ENCODE results near the gene PLD1. TPM values are rescaled to one million over a fixed set of nuclear protein-coding genes. Genes with fewer than 3 reads are reported as not detected.
A peak's percentile ranks its signal among the peaks of the same experiment; 100 is the strongest.

PLD1 gene
- total and polyA plus RNA-seq, 2 donors, result 5.0 to 6.4 TPM

- H3K27ac ChIP-seq (ENCODE audit: low read depth in 1 of 2, low read length in 1 of 2), result no peak overlapping the region
- no peak for DNase-seq (ENCODE audit: low read depth in 6 of 9, low spot score in 9 of 9)
- 88% methylated on average over 4 of the region's 5 CpGs for WGBS
- H3K4me1 ChIP-seq (ENCODE audit: control insufficient read depth in 2 of 2, insufficient read depth in 2 of 2, low read length in 2 of 2), result no peaks in the 10 kb centered on the region
- H3K27me3 ChIP-seq (ENCODE audit: control insufficient read depth in 2 of 2, insufficient read depth in 1 of 2, low read length in 1 of 2), result no peaks in the 10 kb centered on the region
- no peaks in the 10 kb centered on the region for H3K9me3 ChIP-seq (ENCODE audit: control insufficient read depth in 2 of 2, insufficient read depth in 1 of 2, low read length in 1 of 2)
- H3K4me3 ChIP-seq (ENCODE audit: low read length in 2 of 2), result no peak overlapping the region
- no peaks in the 10 kb centered on the region for H3K36me3 ChIP-seq (ENCODE audit: control insufficient read depth in 2 of 2, insufficient read depth in 2 of 2, low read length in 1 of 2)
Measured at GRCh38 chr3:171791692-171792076, 18.6 kb downstream of the PLD1 start.

- Histone ChIP-seq H3K27ac (ENCODE audit: low read depth in 1 of 2, low read length in 1 of 2) (no peak overlapping the region), H3K36me3 (ENCODE audit: control insufficient read depth in 2 of 2, insufficient read depth in 2 of 2, low read length in 1 of 2) (no peaks in the 10 kb centered on the region), H3K4me1 (ENCODE audit: control insufficient read depth in 2 of 2, insufficient read depth in 2 of 2, low read length in 2 of 2) (no peaks in the 10 kb centered on the region), H3K4me3 (ENCODE audit: low read length in 2 of 2) (no peak overlapping the region), H3K27me3 (ENCODE audit: control insufficient read depth in 2 of 2, insufficient read depth in 1 of 2, low read length in 1 of 2) (no peaks in the 10 kb centered on the region), H3K9me3 (ENCODE audit: control insufficient read depth in 2 of 2, insufficient read depth in 1 of 2, low read length in 1 of 2) (no peaks in the 10 kb centered on the region)
- WGBS, result 94% methylated on average over 5 of the region's 5 CpGs
- DNase-seq (ENCODE audit: low read depth in 6 of 9, low spot score in 9 of 9), result no peak
Measured at GRCh38 chr3:171790898-171791691, 19.2 kb downstream of the PLD1 start.

DNA sequence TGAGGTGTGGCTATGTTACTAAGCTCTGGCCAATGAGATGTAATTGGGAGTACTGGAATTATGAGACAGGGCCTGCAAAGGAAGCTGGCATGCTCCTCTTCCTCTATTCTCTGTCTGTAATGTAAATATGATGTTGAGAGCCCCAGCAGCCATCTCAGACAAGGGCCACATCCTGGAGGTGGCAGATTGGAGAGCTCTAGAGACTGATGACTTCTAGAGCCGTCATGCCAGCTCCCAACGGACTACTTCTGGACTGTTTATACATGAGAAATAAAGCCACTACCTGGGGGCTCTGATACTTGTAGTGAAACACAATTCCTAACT, 19.7 kb downstream of the PLD1 start:
- no peaks in the 10 kb centered on the region for H3K4me1 ChIP-seq (ENCODE audit: control insufficient read depth in 2 of 2, insufficient read depth in 2 of 2, low read length in 2 of 2)
- 99% methylated on average over 2 of the region's 2 CpGs for WGBS
- H3K9me3 ChIP-seq (ENCODE audit: control insufficient read depth in 2 of 2, insufficient read depth in 1 of 2, low read length in 1 of 2), result no peaks in the 10 kb centered on the region
- no peaks in the 10 kb centered on the region for H3K27me3 ChIP-seq (ENCODE audit: control insufficient read depth in 2 of 2, insufficient read depth in 1 of 2, low read length in 1 of 2)
- H3K36me3 ChIP-seq (ENCODE audit: control insufficient read depth in 2 of 2, insufficient read depth in 2 of 2, low read length in 1 of 2), result no peaks in the 10 kb centered on the region
- DNase-seq (ENCODE audit: low read depth in 6 of 9, low spot score in 9 of 9), result no peak
- no peak overlapping the region for H3K4me3 ChIP-seq (ENCODE audit: low read length in 2 of 2)
- peak overlapping the region in 1 of 2 donors; percentile 3 for H3K27ac ChIP-seq (ENCODE audit: low read depth in 1 of 2, low read length in 1 of 2)

- H3K27me3 ChIP-seq (ENCODE audit: control insufficient read depth in 2 of 2, insufficient read depth in 1 of 2, low read length in 1 of 2), result no peaks in the 10 kb centered on the region
- H3K36me3 ChIP-seq (ENCODE audit: control insufficient read depth in 2 of 2, insufficient read depth in 2 of 2, low read length in 1 of 2), result no peaks in the 10 kb centered on the region
- H3K27ac ChIP-seq (ENCODE audit: low read depth in 1 of 2, low read length in 1 of 2), result no peak overlapping the region
- 64% methylated on average over 4 of the region's 4 CpGs for WGBS
- H3K4me3 ChIP-seq (ENCODE audit: low read length in 2 of 2), result no peak overlapping the region
- H3K9me3 ChIP-seq (ENCODE audit: control insufficient read depth in 2 of 2, insufficient read depth in 1 of 2, low read length in 1 of 2), result no peaks in the 10 kb centered on the region
- DNase-seq (ENCODE audit: low read depth in 6 of 9, low spot score in 9 of 9), result no peak
- H3K4me1 ChIP-seq (ENCODE audit: control insufficient read depth in 2 of 2, insufficient read depth in 2 of 2, low read length in 2 of 2), result no peaks in the 10 kb centered on the region
Measured at GRCh38 chr3:171789759-171790505, 20.4 kb downstream of the PLD1 start.

DNA sequence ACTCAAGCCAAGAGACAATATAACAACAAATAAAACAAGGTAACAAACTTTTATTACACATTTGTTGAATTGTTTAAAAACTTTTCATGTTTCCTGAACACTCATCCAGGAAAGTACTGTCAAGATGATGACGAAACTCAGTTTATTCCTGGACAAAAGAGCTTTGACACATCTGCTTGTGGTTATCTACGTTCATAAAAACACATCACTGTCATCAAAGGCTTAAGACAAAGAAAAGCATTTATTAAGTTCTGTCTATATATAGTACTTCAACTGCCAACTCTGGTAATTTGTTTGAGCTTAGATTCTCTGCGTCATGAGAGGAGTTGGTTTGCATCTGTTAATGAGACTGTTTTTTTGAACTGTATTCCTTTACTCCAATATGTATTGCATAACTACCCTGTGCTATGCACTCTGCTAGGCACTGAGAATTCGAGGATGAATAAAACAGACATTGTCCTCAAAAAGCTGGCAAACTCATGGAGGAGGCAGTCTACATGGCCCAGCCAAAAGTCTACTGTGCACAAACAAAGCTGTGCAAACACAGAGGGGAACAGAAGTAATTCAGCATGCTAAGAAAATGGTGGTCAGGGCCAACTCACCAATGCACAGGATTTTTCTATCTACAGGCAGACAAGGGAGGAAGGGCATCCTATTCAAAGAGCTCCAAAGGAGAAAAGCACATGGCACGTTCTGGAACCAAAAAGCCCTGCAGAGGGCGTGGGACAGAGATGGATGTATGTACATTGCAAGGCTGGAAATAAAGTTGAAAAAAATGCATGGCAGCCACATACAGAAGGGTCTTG, 21.5 kb downstream of the PLD1 start:
- H3K9me3 ChIP-seq (ENCODE audit: control insufficient read depth in 2 of 2, insufficient read depth in 1 of 2, low read length in 1 of 2), result no peaks in the 10 kb centered on the region
- H3K27ac ChIP-seq (ENCODE audit: low read depth in 1 of 2, low read length in 1 of 2), result no peak overlapping the region
- DNase-seq (ENCODE audit: low read depth in 6 of 9, low spot score in 9 of 9), result no peak
- H3K4me1 ChIP-seq (ENCODE audit: control insufficient read depth in 2 of 2, insufficient read depth in 2 of 2, low read length in 2 of 2), result no peaks in the 10 kb centered on the region
- no peak overlapping the region for H3K4me3 ChIP-seq (ENCODE audit: low read length in 2 of 2)
- 51% methylated on average over 6 of the region's 6 CpGs for WGBS
- H3K36me3 ChIP-seq (ENCODE audit: control insufficient read depth in 2 of 2, insufficient read depth in 2 of 2, low read length in 1 of 2), result no peaks in the 10 kb centered on the region
- no peaks in the 10 kb centered on the region for H3K27me3 ChIP-seq (ENCODE audit: control insufficient read depth in 2 of 2, insufficient read depth in 1 of 2, low read length in 1 of 2)

DNA sequence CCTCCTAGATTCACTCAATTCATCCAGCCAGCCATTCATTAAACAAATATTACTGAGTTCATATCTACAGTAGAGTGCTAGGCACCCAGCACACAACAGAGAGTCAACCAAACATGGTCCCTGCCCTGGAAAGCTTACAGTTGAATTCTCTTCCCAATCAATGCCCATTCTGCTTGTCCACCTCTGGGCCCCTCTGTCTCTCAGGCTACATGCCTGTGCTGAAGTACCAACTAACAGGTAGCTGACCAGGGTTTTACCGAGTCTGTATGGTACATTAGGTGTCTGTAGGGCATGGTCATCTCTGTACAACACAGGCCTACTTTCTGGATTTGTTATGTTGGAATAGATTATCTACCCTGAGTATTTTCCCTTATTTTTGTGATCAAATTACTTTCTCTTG, 23.3 kb downstream of the PLD1 start:
- H3K9me3 ChIP-seq (ENCODE audit: control insufficient read depth in 2 of 2, insufficient read depth in 1 of 2, low read length in 1 of 2), result no peaks in the 10 kb centered on the region
- no peak overlapping the region for H3K27ac ChIP-seq (ENCODE audit: low read depth in 1 of 2, low read length in 1 of 2)
- no peaks in the 10 kb centered on the region for H3K4me1 ChIP-seq (ENCODE audit: control insufficient read depth in 2 of 2, insufficient read depth in 2 of 2, low read length in 2 of 2)
- H3K4me3 ChIP-seq (ENCODE audit: low read length in 2 of 2), result no peak overlapping the region
- no peaks in the 10 kb centered on the region for H3K36me3 ChIP-seq (ENCODE audit: control insufficient read depth in 2 of 2, insufficient read depth in 2 of 2, low read length in 1 of 2)
- 98% methylated on average over 1 of the region's 1 CpG for WGBS
- no peak for DNase-seq (ENCODE audit: low read depth in 6 of 9, low spot score in 9 of 9)
- no peaks in the 10 kb centered on the region for H3K27me3 ChIP-seq (ENCODE audit: control insufficient read depth in 2 of 2, insufficient read depth in 1 of 2, low read length in 1 of 2)

- Histone ChIP-seq H3K27me3 (ENCODE audit: control insufficient read depth in 2 of 2, insufficient read depth in 1 of 2, low read length in 1 of 2) (no peaks in the 10 kb centered on the region), H3K27ac (ENCODE audit: low read depth in 1 of 2, low read length in 1 of 2) (no peak overlapping the region), H3K4me3 (ENCODE audit: low read length in 2 of 2) (no peak overlapping the region), H3K9me3 (ENCODE audit: control insufficient read depth in 2 of 2, insufficient read depth in 1 of 2, low read length in 1 of 2) (no peaks in the 10 kb centered on the region), H3K4me1 (ENCODE audit: control insufficient read depth in 2 of 2, insufficient read depth in 2 of 2, low read length in 2 of 2) (no peaks in the 10 kb centered on the region), H3K36me3 (ENCODE audit: control insufficient read depth in 2 of 2, insufficient read depth in 2 of 2, low read length in 1 of 2) (no peaks in the 10 kb centered on the region)
- DNase-seq (ENCODE audit: low read depth in 6 of 9, low spot score in 9 of 9), result no peak
- WGBS, result 97% methylated on average over 5 of the region's 5 CpGs
Measured at GRCh38 chr3:171784937-171785336, 25.3 kb downstream of the PLD1 start.

- Histone ChIP-seq H3K36me3 (ENCODE audit: control insufficient read depth in 2 of 2, insufficient read depth in 2 of 2, low read length in 1 of 2) (no peaks in the 10 kb centered on the region), H3K4me3 (ENCODE audit: low read length in 2 of 2) (no peak overlapping the region), H3K27ac (ENCODE audit: low read depth in 1 of 2, low read length in 1 of 2) (no peak overlapping the region), H3K4me1 (ENCODE audit: control insufficient read depth in 2 of 2, insufficient read depth in 2 of 2, low read length in 2 of 2) (no peaks in the 10 kb centered on the region), H3K27me3 (ENCODE audit: control insufficient read depth in 2 of 2, insufficient read depth in 1 of 2, low read length in 1 of 2) (no peaks in the 10 kb centered on the region), H3K9me3 (ENCODE audit: control insufficient read depth in 2 of 2, insufficient read depth in 1 of 2, low read length in 1 of 2) (no peaks in the 10 kb centered on the region)
- 93% methylated on average over 2 of the region's 2 CpGs for WGBS
- DNase-seq (ENCODE audit: low read depth in 6 of 9, low spot score in 9 of 9), result no peak
Measured at GRCh38 chr3:171784387-171784786, 25.9 kb downstream of the PLD1 start.

GRCh38 chr3:171783626-171784025, 26.7 kb downstream of the PLD1 start:
- 76% methylated on average over 5 of the region's 5 CpGs for WGBS

More at GRCh38 chr3:171783626-171784025, 26.7 kb downstream of the PLD1 start:
- Histone ChIP-seq H3K27me3 (ENCODE audit: control insufficient read depth in 2 of 2, insufficient read depth in 1 of 2, low read length in 1 of 2) (no peaks in the 10 kb centered on the region), H3K4me3 (ENCODE audit: low read length in 2 of 2) (no peak overlapping the region), H3K27ac (ENCODE audit: low read depth in 1 of 2, low read length in 1 of 2) (no peak overlapping the region), H3K36me3 (ENCODE audit: control insufficient read depth in 2 of 2, insufficient read depth in 2 of 2, low read length in 1 of 2) (no peaks in the 10 kb centered on the region), H3K4me1 (ENCODE audit: control insufficient read depth in 2 of 2, insufficient read depth in 2 of 2, low read length in 2 of 2) (no peaks in the 10 kb centered on the region), H3K9me3 (ENCODE audit: control insufficient read depth in 2 of 2, insufficient read depth in 1 of 2, low read length in 1 of 2) (no peaks in the 10 kb centered on the region)
- DNase-seq (ENCODE audit: low read depth in 6 of 9, low spot score in 9 of 9), result no peak
